ENCODE data around the gene TNK2.
A peak's percentile ranks its signal among the peaks of the same experiment; 100 is the strongest.
"Not testable (repeated sequence)": the region's sequence is repeated elsewhere in the genome, so short reads cannot be mapped to it uniquely, and the experiment has no call there.

Gene TNK2

GRCh38 chr3:195904368-195904767 is 4.0 kb downstream of the TNK2 start:
- no peaks in the 10 kb centered on the region for H3K9me3 ChIP-seq (replicated peaks; ENCODE audit: low read length)
- H3K4me3 ChIP-seq (ENCODE audit: low read length), result no peak overlapping the region
- H3K36me3 ChIP-seq (ENCODE audit: insufficient read depth, low read length), result no peaks in the 10 kb centered on the region
- no peak overlapping the region for H3K4me2 ChIP-seq (ENCODE audit: low read length)
- H3K9ac ChIP-seq (ENCODE audit: low read depth, low read length), result no peak overlapping the region
- H3K27me3 ChIP-seq (ENCODE audit: control insufficient read depth, insufficient read depth, low read length), result no peaks in the 10 kb centered on the region
- H3K4me1 ChIP-seq (ENCODE audit: control insufficient read depth, insufficient read depth, low read length), result peaks cover 46% of the 10 kb centered on the region

- Histone ChIP-seq H3K4me3 (ENCODE audit: low read length) (no peak overlapping the region), H3K4me2 (ENCODE audit: low read length) (no peak overlapping the region), H3K9ac (ENCODE audit: low read depth, low read length) (no peak overlapping the region), H3K9me3 (replicated peaks; ENCODE audit: low read length) (no peaks in the 10 kb centered on the region), H3K36me3 (ENCODE audit: insufficient read depth, low read length) (no peaks in the 10 kb centered on the region), H3K4me1 (ENCODE audit: control insufficient read depth, insufficient read depth, low read length) (peaks cover 46% of the 10 kb centered on the region), H3K27me3 (ENCODE audit: control insufficient read depth, insufficient read depth, low read length) (no peaks in the 10 kb centered on the region)
These were observed 4.4 kb downstream of the TNK2 start for GRCh38 chr3:195903950-195904290.

DNA sequence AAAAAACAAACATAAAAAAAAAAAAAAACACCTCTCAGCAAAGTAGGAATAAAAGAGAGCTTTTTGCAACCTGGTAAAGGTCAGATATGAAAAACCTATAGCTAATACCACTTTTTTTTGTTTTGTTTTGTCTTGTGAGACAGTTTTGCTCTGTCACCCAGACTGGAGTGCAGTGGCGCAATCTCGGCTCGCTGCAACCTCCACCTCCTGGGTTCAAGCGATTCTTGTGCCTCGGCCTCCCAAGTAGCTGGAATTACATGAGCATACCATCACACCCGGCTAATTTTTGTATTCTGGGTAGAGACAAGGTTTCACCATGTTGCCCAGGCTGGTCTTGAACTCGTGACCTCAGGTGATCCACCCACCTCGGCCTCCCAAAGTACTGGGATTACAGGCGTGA is 5.7 kb downstream of the TNK2 start:
- H3K4me3 ChIP-seq (ENCODE audit: low read length); H3K9me3 ChIP-seq (replicated peaks; ENCODE audit: low read length); H3K9ac ChIP-seq (ENCODE audit: low read depth, low read length); H3K36me3 ChIP-seq (ENCODE audit: insufficient read depth, low read length); H3K4me2 ChIP-seq (ENCODE audit: low read length); H3K27me3 ChIP-seq (ENCODE audit: control insufficient read depth, insufficient read depth, low read length): not testable (repeated sequence)
- H3K4me1 ChIP-seq (ENCODE audit: control insufficient read depth, insufficient read depth, low read length), result peaks cover 44% of the 10 kb centered on the region

GRCh38 chr3:195901836-195902585 is 6.3 kb downstream of the TNK2 start:
- not testable (repeated sequence) for H3K9ac ChIP-seq (ENCODE audit: low read depth, low read length); H3K27me3 ChIP-seq (ENCODE audit: control insufficient read depth, insufficient read depth, low read length); H3K9me3 ChIP-seq (replicated peaks; ENCODE audit: low read length); H3K36me3 ChIP-seq (ENCODE audit: insufficient read depth, low read length); H3K4me2 ChIP-seq (ENCODE audit: low read length); H3K4me3 ChIP-seq (ENCODE audit: low read length)
- peaks cover 42% of the 10 kb centered on the region for H3K4me1 ChIP-seq (ENCODE audit: control insufficient read depth, insufficient read depth, low read length)

GRCh38 chr3:195900436-195901355 is 7.7 kb downstream of the TNK2 start:
- H3K4me2 ChIP-seq (ENCODE audit: low read length), result peak overlapping the region; percentile 21
- no peaks in the 10 kb centered on the region for H3K27me3 ChIP-seq (ENCODE audit: control insufficient read depth, insufficient read depth, low read length)
- no peaks in the 10 kb centered on the region for H3K9me3 ChIP-seq (replicated peaks; ENCODE audit: low read length)
- H3K4me1 ChIP-seq (ENCODE audit: control insufficient read depth, insufficient read depth, low read length), result peaks cover 41% of the 10 kb centered on the region
- no peak overlapping the region for H3K4me3 ChIP-seq (ENCODE audit: low read length)
- no peaks in the 10 kb centered on the region for H3K36me3 ChIP-seq (ENCODE audit: insufficient read depth, low read length)
- H3K9ac ChIP-seq (ENCODE audit: low read depth, low read length), result no peak overlapping the region

GRCh38 chr3:195899701-195900435 is 8.5 kb downstream of the TNK2 start:
- Histone ChIP-seq H3K27me3 (ENCODE audit: control insufficient read depth, insufficient read depth, low read length) (no peaks in the 10 kb centered on the region), H3K4me1 (ENCODE audit: control insufficient read depth, insufficient read depth, low read length) (peaks cover 41% of the 10 kb centered on the region), H3K36me3 (ENCODE audit: insufficient read depth, low read length) (no peaks in the 10 kb centered on the region), H3K4me2 (ENCODE audit: low read length) (no peak overlapping the region), H3K4me3 (ENCODE audit: low read length) (no peak overlapping the region), H3K9ac (ENCODE audit: low read depth, low read length) (no peak overlapping the region), H3K9me3 (replicated peaks; ENCODE audit: low read length) (no peaks in the 10 kb centered on the region)

DNA sequence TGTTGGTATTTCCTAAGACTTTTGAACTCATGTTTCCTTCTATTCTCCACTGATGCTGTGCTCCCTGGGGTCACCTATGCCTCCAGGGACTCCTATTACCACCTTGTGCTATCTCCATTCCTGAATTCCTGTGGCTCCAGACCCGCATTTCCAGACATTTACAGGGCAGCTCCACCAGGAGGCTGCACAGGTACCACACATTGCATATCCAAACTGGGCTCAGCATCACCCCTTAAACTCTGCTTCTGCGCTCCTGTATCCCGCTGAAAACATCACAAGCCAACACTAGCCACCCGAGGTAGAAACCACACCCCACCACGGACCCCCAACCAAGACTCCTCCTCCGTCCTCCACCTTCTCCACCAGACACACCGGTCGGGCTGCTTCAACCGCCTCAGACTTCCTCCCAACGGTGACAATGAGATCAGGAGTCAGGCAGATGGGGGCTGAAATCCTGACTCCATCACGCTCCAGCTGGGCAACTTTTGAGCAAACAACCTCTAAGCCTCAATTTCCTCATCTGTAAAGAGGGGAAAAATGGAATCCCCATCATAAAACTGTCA is 10.4 kb downstream of the TNK2 start:
- no peaks in the 10 kb centered on the region for H3K27me3 ChIP-seq (ENCODE audit: control insufficient read depth, insufficient read depth, low read length)
- no peaks in the 10 kb centered on the region for H3K9me3 ChIP-seq (replicated peaks; ENCODE audit: low read length)
- H3K9ac ChIP-seq (ENCODE audit: low read depth, low read length), result no peak overlapping the region
- no peaks in the 10 kb centered on the region for H3K36me3 ChIP-seq (ENCODE audit: insufficient read depth, low read length)
- no peak overlapping the region for H3K4me2 ChIP-seq (ENCODE audit: low read length)
- no peak overlapping the region for H3K4me3 ChIP-seq (ENCODE audit: low read length)
- H3K4me1 ChIP-seq (ENCODE audit: control insufficient read depth, insufficient read depth, low read length), result peaks cover 54% of the 10 kb centered on the region

- Histone ChIP-seq H3K4me2 (ENCODE audit: low read length) (peak overlapping the region; percentile 82), H3K9me3 (replicated peaks; ENCODE audit: low read length) (no peaks in the 10 kb centered on the region), H3K4me3 (ENCODE audit: low read length) (peak overlapping the region; percentile 77), H3K4me1 (ENCODE audit: control insufficient read depth, insufficient read depth, low read length) (peaks cover 60% of the 10 kb centered on the region), H3K36me3 (ENCODE audit: insufficient read depth, low read length) (no peaks in the 10 kb centered on the region), H3K9ac (ENCODE audit: low read depth, low read length) (no peak overlapping the region), H3K27me3 (ENCODE audit: control insufficient read depth, insufficient read depth, low read length) (no peaks in the 10 kb centered on the region)
These were observed 11.1 kb downstream of the TNK2 start for GRCh38 chr3:195897081-195897852.

DNA sequence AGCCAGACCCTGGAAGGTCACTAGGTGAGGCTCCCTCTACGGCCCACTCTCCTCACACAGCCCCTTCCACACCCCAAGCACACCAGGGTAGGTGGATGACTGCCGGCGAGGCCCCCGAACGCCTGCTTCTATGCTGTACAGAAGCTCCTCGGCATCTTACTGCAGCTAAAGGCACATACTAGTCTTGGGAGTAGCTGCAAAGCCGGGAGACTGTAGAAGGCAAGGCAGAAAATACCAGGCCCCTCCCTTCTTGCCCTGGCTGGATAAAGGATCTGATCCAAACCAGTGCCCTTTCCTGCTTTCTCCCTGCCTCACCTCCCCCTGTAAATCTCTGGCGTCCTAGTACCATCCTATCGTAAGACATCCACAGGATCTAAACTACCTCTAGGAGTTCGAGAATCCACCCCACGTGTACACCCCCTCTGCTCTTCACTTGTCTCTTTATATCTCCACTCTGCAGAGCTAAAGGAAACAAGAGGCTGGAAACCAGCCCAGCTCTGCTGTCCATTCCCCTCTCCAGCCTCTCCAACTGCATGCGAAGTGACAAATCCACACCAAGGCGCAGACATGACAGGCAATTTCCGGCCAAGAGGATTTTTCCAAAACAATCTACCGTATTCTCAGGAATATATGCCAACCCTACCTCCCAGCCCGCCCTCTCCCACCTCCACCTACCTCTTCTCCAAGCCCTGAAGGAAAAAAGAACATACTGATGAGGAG is 11.8 kb downstream of the TNK2 start:
- Histone ChIP-seq H3K4me1 (ENCODE audit: control insufficient read depth, insufficient read depth, low read length) (peaks cover 62% of the 10 kb centered on the region), H3K9ac (ENCODE audit: low read depth, low read length) (peak overlapping the region; percentile 56), H3K36me3 (ENCODE audit: insufficient read depth, low read length) (no peaks in the 10 kb centered on the region), H3K4me3 (ENCODE audit: low read length) (peak overlapping the region; percentile 77), H3K27me3 (ENCODE audit: control insufficient read depth, insufficient read depth, low read length) (no peaks in the 10 kb centered on the region), H3K4me2 (ENCODE audit: low read length) (peak overlapping the region; percentile 82), H3K9me3 (replicated peaks; ENCODE audit: low read length) (no peaks in the 10 kb centered on the region)

- Histone ChIP-seq H3K4me2 (ENCODE audit: low read length) (peak overlapping the region; percentile 82), H3K4me1 (ENCODE audit: control insufficient read depth, insufficient read depth, low read length) (peaks cover 61% of the 10 kb centered on the region), H3K27me3 (ENCODE audit: control insufficient read depth, insufficient read depth, low read length) (no peaks in the 10 kb centered on the region), H3K9me3 (replicated peaks; ENCODE audit: low read length) (no peaks in the 10 kb centered on the region), H3K36me3 (ENCODE audit: insufficient read depth, low read length) (no peaks in the 10 kb centered on the region), H3K9ac (ENCODE audit: low read depth, low read length) (peak overlapping the region; percentile 56), H3K4me3 (ENCODE audit: low read length) (peak overlapping the region; percentile 77)
These were observed 12.4 kb downstream of the TNK2 start for GRCh38 chr3:195895861-195896360.
